ENCODE results near the gene SLC16A12. TPM values are rescaled to one million over a fixed set of nuclear protein-coding genes. Genes with fewer than 3 reads are reported as not detected.

SLC16A12 gene
- total and polyA plus RNA-seq, 2 donors (not counting 3 experiments of a cell fraction or from before 2014, with no cell fraction given) = not detected

DNA sequence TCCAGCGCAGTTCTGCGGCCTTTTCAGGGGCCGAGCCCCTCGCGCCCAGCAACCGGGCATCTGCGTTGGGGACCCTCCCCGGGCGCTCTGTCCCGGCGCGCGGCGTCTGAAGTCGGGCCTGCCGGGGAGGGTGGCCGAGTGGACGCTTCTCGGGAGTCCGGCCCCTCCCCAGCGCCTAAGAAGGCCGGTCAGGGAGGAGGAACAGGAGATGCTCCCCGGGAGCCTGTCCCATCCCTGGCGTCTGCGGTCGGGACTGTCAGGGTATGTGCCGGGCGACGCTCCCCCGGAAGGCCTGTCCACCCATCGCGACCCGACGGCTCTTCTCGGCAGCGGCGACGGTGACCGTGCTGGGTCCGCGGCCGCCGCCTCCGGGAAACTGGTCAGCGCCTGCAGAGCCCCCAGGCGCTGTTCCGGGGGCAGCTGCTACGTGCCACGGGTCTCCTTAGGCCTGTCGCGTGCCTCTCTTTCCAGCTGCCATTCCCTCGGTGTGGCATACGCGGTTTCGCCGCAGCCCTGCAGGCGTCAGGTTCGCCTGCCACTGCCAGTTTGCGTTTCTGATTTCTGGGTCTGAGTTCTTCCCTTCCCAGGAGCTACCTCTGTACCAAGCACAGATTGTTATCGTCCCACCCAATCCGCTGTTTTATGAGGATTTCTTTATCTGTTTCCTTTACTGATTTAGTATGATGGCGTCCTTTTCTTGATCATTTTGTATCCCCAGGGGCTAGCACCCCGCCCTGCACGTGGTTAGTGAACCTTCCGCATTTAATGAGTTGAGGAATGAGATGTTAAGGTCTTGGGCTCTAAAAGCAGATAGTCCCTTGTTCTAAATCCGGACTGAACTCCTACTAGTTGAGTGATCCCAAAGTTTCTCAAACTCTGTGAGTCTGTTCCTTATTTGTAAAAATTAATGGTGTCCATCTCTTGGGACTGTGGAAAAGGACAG is 120.2 kb downstream of the SLC16A12 start:
- peak overlapping the region; percentile 77 for H3K4me2 ChIP-seq (ENCODE audit: insufficient read depth, low read length)
- no peaks in the 10 kb centered on the region for H3K9me3 ChIP-seq (replicated peaks; ENCODE audit: control insufficient read depth, insufficient read depth, low read length)
- ChIA-PET POLR2A (interaction anchor here (0.9 kb wide), 1 partner anchor 23 kb away, joined by 3 read pairs; the partner anchor contains the start of gene IFIT1), CTCF (interaction anchor here (1.0 to 1.4 kb wide), 4 partner anchors 46 to 198 kb away, joined by 3 to 7 read pairs (median 5); no protein-coding TSS in a partner anchor)
- peak overlapping the region; percentile 82 for H2AFZ ChIP-seq (ENCODE audit: low read depth, low read length)
- BruUV-seq (replicated peaks) = TSS peak; percentile 29
- no peaks in the 10 kb centered on the region for H4K20me1 ChIP-seq (replicated peaks; ENCODE audit: control insufficient read depth, extremely low read depth, insufficient read depth, low read length)
- H3K27me3 ChIP-seq (ENCODE audit: control insufficient read depth in 2 of 2, insufficient read depth in 2 of 2, low read length in 2 of 2) = no peaks in the 10 kb centered on the region
- intact Hi-C loops (cut with micrococcal nuclease) (loop anchor here (1.0 to 2.0 kb wide), 4 partner anchors 23 to 230 kb away; partner anchors contain the start of genes IFIT1 and PANK1), dilution Hi-C loops (cut with MboI; ENCODE audit: extremely low pct_ligation_motif_present, low sequenced_read_pairs) (no loop called here)
- no peak for FAIRE-seq
- peak overlapping the region; percentile 65 to 89 (median 76) for H3K4me3 ChIP-seq (replicated peaks in 1 of 3; ENCODE audit: insufficient read depth in 1 of 3, low read depth in 1 of 3, low read length in 3 of 3)
- peak; percentile 40 for DNase-seq (ENCODE audit: low read depth, low spot score)
- TF ChIP-seq POLR2AphosphoS5 (IDR thresholded peaks at IDR 0.05; ENCODE audit: insufficient read depth, low read depth, low read length) = peak; percentile 5
- TF ChIP-seq JUN (IDR thresholded peaks at IDR 0.05; ENCODE audit: borderline replicate concordance, insufficient read depth, insufficient read length, low read depth) = no peak
- TF ChIP-seq, protein P1, sequence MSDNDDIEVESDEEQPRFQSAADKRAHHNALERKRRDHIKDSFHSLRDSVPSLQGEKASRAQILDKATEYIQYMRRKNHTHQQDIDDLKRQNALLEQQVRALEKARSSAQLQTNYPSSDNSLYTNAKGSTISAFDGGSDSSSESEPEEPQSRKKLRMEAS (IDR thresholded peaks at IDR 0.05; ENCODE audit: insufficient read depth, insufficient read length) = no peak
- peak; percentile 21 for TF ChIP-seq GATA2 (IDR thresholded peaks at IDR 0.05; ENCODE audit: insufficient read depth, insufficient read length, low read depth, low read length)
- no peak for TF ChIP-seq FOS (IDR thresholded peaks at IDR 0.05; ENCODE audit: borderline replicate concordance, insufficient read depth, low read length)
- no peak for TF ChIP-seq MYC (IDR thresholded peaks at IDR 0.05; ENCODE audit: low read depth, low read length)
- no peak for TF ChIP-seq EZH2 (IDR thresholded peaks at IDR 0.05; ENCODE audit: borderline replicate concordance, low read depth, low read length, severe bottlenecking)
- TF ChIP-seq, protein P2, sequence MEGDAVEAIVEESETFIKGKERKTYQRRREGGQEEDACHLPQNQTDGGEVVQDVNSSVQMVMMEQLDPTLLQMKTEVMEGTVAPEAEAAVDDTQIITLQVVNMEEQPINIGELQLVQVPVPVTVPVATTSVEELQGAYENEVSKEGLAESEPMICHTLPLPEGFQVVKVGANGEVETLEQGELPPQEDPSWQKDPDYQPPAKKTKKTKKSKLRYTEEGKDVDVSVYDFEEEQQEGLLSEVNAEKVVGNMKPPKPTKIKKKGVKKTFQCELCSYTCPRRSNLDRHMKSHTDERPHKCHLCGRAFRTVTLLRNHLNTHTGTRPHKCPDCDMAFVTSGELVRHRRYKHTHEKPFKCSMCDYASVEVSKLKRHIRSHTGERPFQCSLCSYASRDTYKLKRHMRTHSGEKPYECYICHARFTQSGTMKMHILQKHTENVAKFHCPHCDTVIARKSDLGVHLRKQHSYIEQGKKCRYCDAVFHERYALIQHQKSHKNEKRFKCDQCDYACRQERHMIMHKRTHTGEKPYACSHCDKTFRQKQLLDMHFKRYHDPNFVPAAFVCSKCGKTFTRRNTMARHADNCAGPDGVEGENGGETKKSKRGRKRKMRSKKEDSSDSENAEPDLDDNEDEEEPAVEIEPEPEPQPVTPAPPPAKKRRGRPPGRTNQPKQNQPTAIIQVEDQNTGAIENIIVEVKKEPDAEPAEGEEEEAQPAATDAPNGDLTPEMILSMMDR (IDR thresholded peaks at IDR 0.05; ENCODE audit: extremely low read depth in 1 of 2, insufficient read depth in 1 of 2, low read depth in 1 of 2, low read length in 2 of 2) = peak in 1 of 2 donors; percentile 4
- no peak for TF ChIP-seq POLR2A (IDR thresholded peaks at IDR 0.05; ENCODE audit: low read depth, low read length)
- H3K4me1 ChIP-seq (ENCODE audit: control insufficient read depth, extremely low read depth, insufficient read depth, low read length) = no peaks in the 10 kb centered on the region
- peak overlapping the region; percentile 55 for H3K9ac ChIP-seq (replicated peaks; ENCODE audit: extremely low read depth, insufficient read depth, low read length)
- no peaks in the 10 kb centered on the region for H3K79me2 ChIP-seq (ENCODE audit: control insufficient read depth, insufficient read depth, low read length)
- no peaks in the 10 kb centered on the region for H3K9me1 ChIP-seq (replicated peaks; ENCODE audit: control insufficient read depth, extremely low read depth, insufficient read depth, low read length)
- H3K27ac ChIP-seq (ENCODE audit: insufficient read depth, low read depth, low read length) = no peak overlapping the region
- no peaks in the 10 kb centered on the region for H3K36me3 ChIP-seq (ENCODE audit: control insufficient read depth in 2 of 2, extremely low read depth in 1 of 2, insufficient read depth in 2 of 2, low read length in 2 of 2)

All from endothelial cell of umbilical vein (primary cell).